AG04450 (cell line): ENCODE measurements around the gene SPRY1. TPM values are rescaled to one million over a fixed set of nuclear protein-coding genes. Genes with fewer than 3 reads are reported as not detected.

ENCODE experiments used
- CTCF ChIA-PET: fragments of 300-600, 350-600 bp; formaldehyde crosslinking; extraction: SDS; loops from one replicate; lab custom pipeline; 2022; ENCODE audit warnings: antibody characterized with exemption, inconsistent platforms; lab: Charles Lee
- POLR2A ChIA-PET: fragments of 350-600 bp; formaldehyde crosslinking; extraction: SDS; loops from one replicate; lab custom pipeline; 2021; ENCODE audit warnings: antibody characterized with exemption, inconsistent platforms; lab: Yijun Ruan, JAX
- DNase-seq: peaks from one replicate; pipeline ENCODE4 v3.0.0-alpha.2; 2011; ENCODE audit warnings: low read depth, low spot score
- H3K27ac ChIP-seq: one replicate; pipeline ENCODE4 v1.5.1; 2012; ENCODE audit warnings: low read depth, low read length, control low read depth
- H3K27me3 ChIP-seq: one replicate; pipeline ENCODE4 v1.6.0; 2012; ENCODE audit warnings: low read length; ENCODE audit not compliant: control insufficient read depth, insufficient read depth
- H3K4me3 ChIP-seq: 2 replicates; pipeline ENCODE4 v1.5.1; 2011; ENCODE audit warnings: mild to moderate bottlenecking, low read depth, low read length, control low read depth
- H3K9me3 ChIP-seq: 2 replicates; pipeline ENCODE4 v1.5.1; 2012; ENCODE audit warnings: low read length; ENCODE audit not compliant: control insufficient read depth, insufficient read depth
- polyA plus RNA-seq: library from polyadenylated mRNA; depleted of rRNA; stranded (reverse); fragments of >200 nt; gene quantifications from 2 replicates; pipeline ENCODE4 v1.2.3, GENCODE V29; 2011
- TF ChIP-seq, protein P1 (sequence below): IDR thresholded peaks from 2 replicates; pipeline ENCODE4 v1.5.1; 2011; ENCODE audit warnings: low read depth, low read length, control low read depth, inconsistent platforms

The SPRY1 gene
- polyA plus RNA-seq, 1 experiment: 6.6 TPM

DNA sequence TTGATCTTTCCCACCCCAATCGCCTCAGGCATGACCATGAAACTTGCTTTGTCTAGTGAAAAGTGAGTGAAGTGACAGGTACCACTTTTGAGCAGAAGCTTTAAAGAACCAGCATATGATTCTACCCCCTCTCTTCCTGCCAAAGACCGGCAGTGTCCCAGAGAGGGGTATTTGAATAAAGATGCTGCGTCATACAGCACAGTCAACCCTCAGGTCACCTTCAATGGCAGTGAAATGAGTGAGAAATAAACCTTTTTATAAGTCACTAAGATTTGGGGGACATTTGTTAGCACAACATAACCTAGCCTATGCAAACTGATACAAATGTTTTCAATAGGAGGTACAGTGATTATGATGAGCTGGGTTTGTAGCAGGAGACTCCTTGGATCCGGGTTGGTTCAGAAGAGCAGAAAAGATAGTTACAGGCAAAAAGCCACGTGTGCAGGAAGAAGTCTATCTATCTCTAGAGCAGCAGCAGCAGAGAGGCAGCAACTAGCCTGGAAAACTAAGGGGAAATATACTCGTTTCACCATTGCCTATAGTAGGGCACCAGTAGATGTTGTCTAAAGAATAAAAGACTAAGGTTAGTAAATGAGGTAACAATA lies 30.3 kb upstream of the SPRY1 start:
- DNase-seq: no peak
- ChIA-PET POLR2A (no interaction called here), CTCF (no interaction called here)
- Histone ChIP-seq H3K27ac (no peak overlapping the region), H3K9me3 (peaks cover 3% of the 10 kb centered on the region; the same call in 1 of the 2 replicates), H3K27me3 (no peaks in the 10 kb centered on the region), H3K4me3 (no peak overlapping the region)
- TF ChIP-seq, protein P1, sequence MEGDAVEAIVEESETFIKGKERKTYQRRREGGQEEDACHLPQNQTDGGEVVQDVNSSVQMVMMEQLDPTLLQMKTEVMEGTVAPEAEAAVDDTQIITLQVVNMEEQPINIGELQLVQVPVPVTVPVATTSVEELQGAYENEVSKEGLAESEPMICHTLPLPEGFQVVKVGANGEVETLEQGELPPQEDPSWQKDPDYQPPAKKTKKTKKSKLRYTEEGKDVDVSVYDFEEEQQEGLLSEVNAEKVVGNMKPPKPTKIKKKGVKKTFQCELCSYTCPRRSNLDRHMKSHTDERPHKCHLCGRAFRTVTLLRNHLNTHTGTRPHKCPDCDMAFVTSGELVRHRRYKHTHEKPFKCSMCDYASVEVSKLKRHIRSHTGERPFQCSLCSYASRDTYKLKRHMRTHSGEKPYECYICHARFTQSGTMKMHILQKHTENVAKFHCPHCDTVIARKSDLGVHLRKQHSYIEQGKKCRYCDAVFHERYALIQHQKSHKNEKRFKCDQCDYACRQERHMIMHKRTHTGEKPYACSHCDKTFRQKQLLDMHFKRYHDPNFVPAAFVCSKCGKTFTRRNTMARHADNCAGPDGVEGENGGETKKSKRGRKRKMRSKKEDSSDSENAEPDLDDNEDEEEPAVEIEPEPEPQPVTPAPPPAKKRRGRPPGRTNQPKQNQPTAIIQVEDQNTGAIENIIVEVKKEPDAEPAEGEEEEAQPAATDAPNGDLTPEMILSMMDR: no peak

DNA sequence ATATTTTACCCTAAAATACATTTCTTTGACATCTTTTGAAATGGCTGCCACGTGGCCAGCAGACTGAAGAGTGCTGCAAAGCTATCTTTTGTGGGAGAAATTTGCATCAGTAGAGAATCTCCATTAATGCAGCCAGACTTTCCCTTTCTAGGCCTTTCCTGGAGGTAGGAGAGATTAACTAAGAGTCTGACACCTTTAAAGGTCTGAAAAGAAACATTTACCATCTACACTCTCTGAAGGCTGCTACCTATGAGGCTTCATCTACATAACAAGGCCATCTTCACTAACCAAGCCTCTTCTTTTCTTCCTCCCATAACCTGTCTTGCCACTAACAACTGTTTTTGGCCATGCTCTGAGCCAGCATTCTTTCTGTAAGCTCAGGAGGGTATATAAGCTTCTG lies 17.8 kb upstream of the SPRY1 start:
- ChIA-PET POLR2A (no interaction called here), CTCF (interaction anchor here (0.8 to 1.2 kb wide), 2 partner anchors 12 to 13 kb away, joined by 4 read pairs; no protein-coding TSS in a partner anchor)
- no peaks in the 10 kb centered on the region for H3K9me3 ChIP-seq
- DNase-seq: no peak
- no peak overlapping the region for H3K4me3 ChIP-seq
- TF ChIP-seq, protein P1: no peak
- no peak overlapping the region for H3K27ac ChIP-seq
- no peaks in the 10 kb centered on the region for H3K27me3 ChIP-seq

DNA sequence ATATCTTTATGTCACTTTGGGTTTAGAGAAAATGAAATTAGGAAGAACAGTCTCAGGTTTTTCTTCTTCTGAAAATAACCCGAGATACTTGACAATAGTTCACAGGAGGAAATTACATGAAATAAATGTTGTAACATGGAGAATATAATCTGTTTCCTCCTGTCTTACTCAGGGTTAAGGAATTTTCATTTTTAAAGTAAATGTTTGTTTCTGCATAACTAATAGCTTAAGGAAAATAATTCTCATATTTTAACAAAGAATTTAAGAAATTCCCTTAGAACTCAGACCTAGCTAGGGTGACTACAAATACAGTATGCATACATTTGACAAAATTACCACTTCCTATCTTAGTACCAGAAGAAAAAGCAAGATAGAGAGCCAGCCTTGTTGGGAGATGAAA lies 17.2 kb upstream of the SPRY1 start:
- H3K27ac ChIP-seq: no peak overlapping the region
- DNase-seq: no peak
- H3K4me3 ChIP-seq: no peak overlapping the region
- POLR2A ChIA-PET: no interaction called here
- TF ChIP-seq, protein P1: no peak
- CTCF ChIA-PET: interaction anchor here (0.8 to 1.2 kb wide), 2 partner anchors 11 to 12 kb away, joined by 4 read pairs; no protein-coding TSS in a partner anchor
- H3K27me3 ChIP-seq: no peaks in the 10 kb centered on the region
- H3K9me3 ChIP-seq: no peaks in the 10 kb centered on the region

DNA sequence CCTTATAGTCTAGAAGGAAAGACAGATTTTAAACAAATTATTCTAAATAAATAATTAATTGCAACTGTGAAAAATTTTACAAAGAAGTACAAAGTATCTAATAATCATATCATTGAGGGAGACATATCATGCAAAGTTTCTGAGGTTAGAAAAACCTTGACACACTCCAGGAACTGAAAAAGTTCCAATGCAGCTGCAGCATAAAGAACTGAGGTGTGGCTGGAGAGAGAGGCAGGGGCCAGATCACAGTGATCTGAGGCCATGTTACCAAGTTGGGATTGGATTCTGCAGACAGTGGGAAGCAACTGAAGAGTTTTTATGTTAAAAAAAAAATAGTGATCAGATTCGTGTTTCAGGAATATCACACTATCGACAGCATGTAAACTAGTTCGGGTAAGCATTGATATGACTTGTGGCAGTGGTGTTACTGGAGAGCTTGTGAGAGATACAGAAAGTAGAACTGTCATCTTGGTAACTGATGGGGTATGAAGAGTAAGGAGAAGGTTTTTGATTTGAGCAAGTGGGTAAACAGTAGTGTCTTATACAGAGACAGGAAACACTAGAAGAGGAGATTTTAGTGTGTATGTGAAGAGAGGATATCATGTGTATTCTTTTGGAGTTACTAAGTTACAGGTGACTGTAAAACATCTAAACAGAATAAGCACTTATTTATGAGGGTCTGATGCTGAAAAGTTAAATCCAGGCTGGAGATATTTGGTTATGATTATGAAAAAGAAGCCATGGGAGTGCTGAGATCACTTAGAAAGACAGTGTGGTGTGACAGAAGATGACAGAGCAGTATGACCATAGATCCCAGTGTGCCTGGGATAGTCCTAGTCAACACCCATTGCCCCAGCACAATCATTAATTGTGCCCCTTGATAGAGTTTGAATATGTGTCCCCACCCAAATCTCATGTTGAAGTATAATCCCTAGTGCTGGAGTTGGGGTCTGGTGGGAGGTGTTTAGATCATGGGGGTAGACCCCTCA lies 15.6 kb upstream of the SPRY1 start:
- DNase-seq: no peak
- Histone ChIP-seq H3K9me3 (no peaks in the 10 kb centered on the region), H3K27me3 (no peaks in the 10 kb centered on the region), H3K4me3 (no peak overlapping the region), H3K27ac (no peak overlapping the region)
- ChIA-PET CTCF (no interaction called here), POLR2A (no interaction called here)
- TF ChIP-seq, protein P1: no peak

DNA sequence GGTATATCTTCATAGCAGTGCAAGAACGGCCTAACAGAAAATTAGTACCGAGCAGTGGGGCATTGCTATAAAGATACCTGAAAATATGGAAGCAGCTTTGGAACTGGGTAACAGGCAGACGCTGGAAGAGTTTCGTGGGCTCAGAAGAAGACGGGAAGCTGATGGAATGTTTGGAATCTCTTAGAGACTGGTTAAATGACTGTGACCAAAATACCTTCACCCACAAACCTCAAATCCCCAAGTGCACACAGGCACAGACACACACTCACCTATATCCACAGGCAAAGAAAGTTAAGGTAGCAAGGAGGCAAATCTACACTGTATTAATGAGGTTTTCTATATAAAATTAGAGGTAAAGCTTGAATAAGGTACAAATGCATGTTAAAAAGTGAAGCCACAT lies 14.6 kb upstream of the SPRY1 start:
- TF ChIP-seq, protein P1: no peak
- Histone ChIP-seq H3K27ac (no peak overlapping the region), H3K9me3 (no peaks in the 10 kb centered on the region), H3K27me3 (no peaks in the 10 kb centered on the region), H3K4me3 (no peak overlapping the region)
- ChIA-PET CTCF (no interaction called here), POLR2A (no interaction called here)
- no peak for DNase-seq
